ENCODE measurements around the gene CIAO1.

GRCh38 chr2:96240341-96241038, 25.5 kb upstream of the CIAO1 start:
- TF ChIP-seq EZH2 (IDR thresholded peaks at IDR 0.05; ENCODE audit: borderline replicate concordance, insufficient read depth, low read depth, low read length, poor library complexity, severe bottlenecking) (no peak), CTCF (IDR thresholded peaks at IDR 0.05) (no peak)
